Loucy (cell line): ENCODE measurements around the gene BCORL1.

Experiments used
- H2AFZ ChIP-seq: fragments of 200-600 bp; sonication (generic); 2 replicates; pipeline ENCODE4 v1.6.0; 2016; ENCODE audit warnings: antibody characterized with exemption, mild to moderate bottlenecking, low read length, moderate library complexity
- H3F3A ChIP-seq: fragments of 200-600 bp; 2 replicates; pipeline ENCODE4 v1.6.0; 2016; ENCODE audit warnings: antibody characterized with exemption, low read depth, mild to moderate bottlenecking
- H3K27me3 ChIP-seq: fragments of 200-600 bp; sonication (generic); 2 replicates; pipeline ENCODE4 v1.6.1; 2014; ENCODE audit warnings: low read length, mild to moderate bottlenecking; ENCODE audit not compliant: insufficient read depth, poor library complexity, severe bottlenecking
- H3K36me3 ChIP-seq: fragments of 200-600 bp; sonication (generic); 2 replicates; pipeline ENCODE4 v1.6.1; 2016; ENCODE audit warnings: low read length; ENCODE audit not compliant: insufficient read depth
- H3K4me1 ChIP-seq: fragments of 200-600 bp; sonication (generic); 2 replicates; pipeline ENCODE4 v1.5.1; 2014; ENCODE audit warnings: low read length, mild to moderate bottlenecking; ENCODE audit not compliant: insufficient read depth, poor library complexity, severe bottlenecking
- H3K4me2 ChIP-seq: fragments of 200-600 bp; sonication (generic); 2 replicates; pipeline ENCODE4 v1.6.0; 2014; ENCODE audit warnings: antibody characterized with exemption, low read length, low read depth, mild to moderate bottlenecking; ENCODE audit not compliant: poor library complexity, severe bottlenecking
- H3K4me3 ChIP-seq: fragments of 200-600 bp; sonication (generic); 2 replicates; pipeline ENCODE4 v1.5.1; 2014; ENCODE audit warnings: low read length, mild to moderate bottlenecking, mixed read lengths; ENCODE audit not compliant: poor library complexity, severe bottlenecking
- H3K79me2 ChIP-seq: fragments of 200-600 bp; sonication (generic); 2 replicates; pipeline ENCODE4 v1.6.1; 2014; ENCODE audit warnings: low read length; ENCODE audit not compliant: insufficient read depth
- H3K9ac ChIP-seq: fragments of 200-600 bp; sonication (generic); 2 replicates; pipeline ENCODE4 v1.6.0; 2014; ENCODE audit warnings: mild to moderate bottlenecking, low read depth, low read length, moderate library complexity; ENCODE audit not compliant: poor library complexity, severe bottlenecking
- H3K9me2 ChIP-seq: fragments of 200-600 bp; sonication (generic); replicated peaks from 2 replicates; pipeline ENCODE4 v1.6.1; 2016; ENCODE audit warnings: low read depth, low read length, mixed read lengths
- H3K9me3 ChIP-seq: fragments of 200-600 bp; sonication (generic); 2 replicates; pipeline ENCODE4 v1.6.1; 2014; ENCODE audit warnings: mild to moderate bottlenecking, antibody characterized with exemption, low read length, low read depth; ENCODE audit not compliant: insufficient read depth
- H4K20me1 ChIP-seq: fragments of 200-600 bp; sonication (generic); 2 replicates; pipeline ENCODE4 v1.6.0; 2014; ENCODE audit warnings: antibody characterized with exemption, low read length, mild to moderate bottlenecking; ENCODE audit not compliant: insufficient read depth, poor library complexity, severe bottlenecking
- CTCF ChIP-seq: fragments of 200-600 bp; sonication (generic); conservative IDR thresholded peaks from 2 replicates; pipeline ENCODE4 v1.5.1; 2014; ENCODE audit warnings: mild to moderate bottlenecking, antibody characterized with exemption, low read length
- EZH2phosphoT487 ChIP-seq: fragments of 200-600 bp; IDR thresholded peaks from 2 replicates; pipeline ENCODE4 v1.6.1; 2018; ENCODE audit warnings: antibody characterized with exemption, mild to moderate bottlenecking, moderate library complexity, borderline replicate concordance

Gene BCORL1

GRCh38 chrX:129957241-129958082 is 25.0 kb upstream of the BCORL1 start:
- Histone ChIP-seq H3K4me3 (peak overlapping the region; percentile 86), H3K9ac (peak overlapping the region; percentile 96), H3K9me3 (no peaks in the 10 kb centered on the region), H2AFZ (no peak overlapping the region), H3K9me2 (no peaks in the 10 kb centered on the region), H3K79me2 (peaks cover 13% of the 10 kb centered on the region; the same call in 1 of the 2 replicates), H3K36me3 (no peaks in the 10 kb centered on the region), H3K4me2 (peak overlapping the region; percentile 94), H3K27me3 (no peaks in the 10 kb centered on the region), H3F3A (no peaks in the 10 kb centered on the region), H4K20me1 (no peaks in the 10 kb centered on the region), H3K4me1 (peaks cover 67% of the 10 kb centered on the region)
- TF ChIP-seq EZH2phosphoT487 (no peak), CTCF (no peak)

- Histone ChIP-seq H3F3A (no peaks in the 10 kb centered on the region), H3K4me2 (peak overlapping the region; percentile 94), H3K4me3 (peak overlapping the region; percentile 86), H3K4me1 (peaks cover 67% of the 10 kb centered on the region), H3K9me2 (no peaks in the 10 kb centered on the region), H3K79me2 (peaks cover 13% of the 10 kb centered on the region; the same call in 1 of the 2 replicates), H3K36me3 (no peaks in the 10 kb centered on the region), H3K9me3 (no peaks in the 10 kb centered on the region), H3K27me3 (no peaks in the 10 kb centered on the region), H2AFZ (no peak overlapping the region), H3K9ac (peak overlapping the region; percentile 96), H4K20me1 (no peaks in the 10 kb centered on the region)
- TF ChIP-seq CTCF: no peak
Observed at GRCh38 chrX:129958083-129958465, 24.4 kb upstream of the BCORL1 start.

- Histone ChIP-seq H3K4me1 (peaks cover 59% of the 10 kb centered on the region), H3K4me2 (peak overlapping the region; percentile 94), H4K20me1 (no peaks in the 10 kb centered on the region), H2AFZ (no peak overlapping the region), H3K36me3 (no peaks in the 10 kb centered on the region), H3K79me2 (peaks cover 13% of the 10 kb centered on the region; the same call in 1 of the 2 replicates), H3K9ac (peak overlapping the region; percentile 96), H3K27me3 (no peaks in the 10 kb centered on the region), H3K9me2 (no peaks in the 10 kb centered on the region), H3F3A (no peaks in the 10 kb centered on the region), H3K9me3 (no peaks in the 10 kb centered on the region), H3K4me3 (peak overlapping the region; percentile 20)
- TF ChIP-seq CTCF: no peak
- TF ChIP-seq EZH2phosphoT487: no peak
Observed at GRCh38 chrX:129958814-129959492, 23.5 kb upstream of the BCORL1 start.
